A673 (cell line): ENCODE data around the gene C10orf90. TPM values are rescaled to one million over a fixed set of nuclear protein-coding genes. Genes with fewer than 3 reads are reported as not detected.

Experiments used
- BruUV-seq: library from RNA; stranded (reverse); fragments of 400-500 nt; replicated peaks from 2 replicates; lab custom pipeline; 2021; lab: Mats Ljungman, UMichigan
- CTCF ChIA-PET: fragments of 300-600 bp; sonication (Branson Sonifier 250); formaldehyde crosslinking; loops from one replicate; lab custom pipeline; 2022; ENCODE audit warnings: antibody characterized with exemption; lab: Charles Lee
- POLR2A ChIA-PET: fragments of 300-600 bp; sonication (Branson Sonifier 250); formaldehyde crosslinking; loops from one replicate; lab custom pipeline; 2022; ENCODE audit warnings: antibody characterized with exemption; ENCODE audit not compliant: low non-redundant PET; lab: Charles Lee
- DNase-seq: peaks from one replicate; pipeline ENCODE4 v3.0.0-alpha.2; 2015; ENCODE audit warnings: low spot score
- H3K27ac ChIP-seq: fragments of 200-600 bp; sonication (generic); 2 replicates; pipeline ENCODE4 v1.5.1; 2016; ENCODE audit warnings: mixed run types, low read depth, mild to moderate bottlenecking, mixed read lengths, antibody characterized with exemption, low read length; ENCODE audit not compliant: poor library complexity, severe bottlenecking
- H3K27me3 ChIP-seq: fragments of 200-600 bp; sonication (generic); replicated peaks from 2 replicates; pipeline ENCODE4 v1.6.1; 2017; ENCODE audit warnings: mixed run types, low read depth, mild to moderate bottlenecking, mixed read lengths, antibody characterized with exemption, low read length; ENCODE audit not compliant: insufficient read depth, poor library complexity
- H3K36me3 ChIP-seq: fragments of 200-600 bp; sonication (generic); 2 replicates; pipeline ENCODE4 v1.6.1; 2016; ENCODE audit warnings: mixed run types, mild to moderate bottlenecking, mixed read lengths, antibody characterized with exemption, low read length; ENCODE audit not compliant: insufficient read depth, poor library complexity, severe bottlenecking
- H3K4me1 ChIP-seq: fragments of 200-600 bp; sonication (generic); 2 replicates; pipeline ENCODE4 v1.6.1; 2017; ENCODE audit warnings: mixed run types, mild to moderate bottlenecking, mixed read lengths, antibody characterized with exemption, low read length; ENCODE audit not compliant: insufficient read depth, poor library complexity, severe bottlenecking
- H3K4me3 ChIP-seq: fragments of 200-600 bp; sonication (generic); 2 replicates; pipeline ENCODE4 v1.5.1; 2016; ENCODE audit warnings: low read depth, mixed run types, mild to moderate bottlenecking, mixed read lengths, low read length; ENCODE audit not compliant: poor library complexity, severe bottlenecking
- H3K9me3 ChIP-seq: fragments of 200-600 bp; sonication (generic); 2 replicates; pipeline ENCODE4 v1.6.1; 2016; ENCODE audit warnings: mixed run types, low read depth, mild to moderate bottlenecking, mixed read lengths, antibody characterized with exemption, low read length; ENCODE audit not compliant: poor library complexity, severe bottlenecking
- EZH2 ChIP-seq: fragments of 200-600 bp; sonication (generic); IDR thresholded peaks from 2 replicates; pipeline ENCODE4 v1.6.1; 2017; ENCODE audit warnings: borderline replicate concordance, low read depth, mild to moderate bottlenecking, mixed read lengths, antibody characterized with exemption, low read length; ENCODE audit not compliant: poor library complexity, severe bottlenecking
- intact Hi-C: fragments of 100-400 bp; cut with micrococcal nuclease; formaldehyde crosslinking; loops from one replicate; pipeline ENCODE4 v1.10.0; 2022; ENCODE audit not compliant: unreplicated experiment
- total RNA-seq: library from RNA; stranded (reverse); gene quantifications from 2 replicates; pipeline ENCODE4 v1.2.3, GENCODE V29; 2021
- TF ChIP-seq, protein P1 (sequence below): fragments of 300-800, 200-600 bp; sonication (generic); conservative IDR thresholded peaks from 2 replicates; pipeline ENCODE4 v1.5.1; 2017; ENCODE audit warnings: low read depth, mild to moderate bottlenecking, antibody characterized with exemption, low read length, moderate library complexity, mixed read lengths

Gene C10orf90
- total RNA-seq, 1 experiment from 2014 or later = not detected

DNA sequence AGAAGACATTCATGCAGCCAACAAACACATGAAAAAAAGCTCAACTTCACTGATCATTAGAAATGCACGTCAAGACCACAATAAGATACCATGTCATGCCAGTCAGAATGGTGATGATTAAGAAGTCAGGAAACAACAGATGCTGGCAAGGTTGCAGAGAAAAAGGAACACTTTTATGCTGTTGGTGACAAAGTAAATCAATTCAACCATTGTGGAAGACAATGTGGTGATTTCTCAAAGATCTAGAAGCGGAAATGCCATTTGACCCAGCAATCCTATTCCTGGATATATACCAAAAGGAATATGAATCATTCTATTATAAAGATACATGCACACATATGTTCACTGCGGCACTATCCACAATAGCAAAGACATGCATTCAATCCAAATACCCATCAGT is 77.6 kb downstream of the C10orf90 start:
- TF ChIP-seq EZH2 = no peak
- TF ChIP-seq, protein P1, sequence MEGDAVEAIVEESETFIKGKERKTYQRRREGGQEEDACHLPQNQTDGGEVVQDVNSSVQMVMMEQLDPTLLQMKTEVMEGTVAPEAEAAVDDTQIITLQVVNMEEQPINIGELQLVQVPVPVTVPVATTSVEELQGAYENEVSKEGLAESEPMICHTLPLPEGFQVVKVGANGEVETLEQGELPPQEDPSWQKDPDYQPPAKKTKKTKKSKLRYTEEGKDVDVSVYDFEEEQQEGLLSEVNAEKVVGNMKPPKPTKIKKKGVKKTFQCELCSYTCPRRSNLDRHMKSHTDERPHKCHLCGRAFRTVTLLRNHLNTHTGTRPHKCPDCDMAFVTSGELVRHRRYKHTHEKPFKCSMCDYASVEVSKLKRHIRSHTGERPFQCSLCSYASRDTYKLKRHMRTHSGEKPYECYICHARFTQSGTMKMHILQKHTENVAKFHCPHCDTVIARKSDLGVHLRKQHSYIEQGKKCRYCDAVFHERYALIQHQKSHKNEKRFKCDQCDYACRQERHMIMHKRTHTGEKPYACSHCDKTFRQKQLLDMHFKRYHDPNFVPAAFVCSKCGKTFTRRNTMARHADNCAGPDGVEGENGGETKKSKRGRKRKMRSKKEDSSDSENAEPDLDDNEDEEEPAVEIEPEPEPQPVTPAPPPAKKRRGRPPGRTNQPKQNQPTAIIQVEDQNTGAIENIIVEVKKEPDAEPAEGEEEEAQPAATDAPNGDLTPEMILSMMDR = no peak
- H3K4me3 ChIP-seq = no peak overlapping the region
- no peaks in the 10 kb centered on the region for H3K4me1 ChIP-seq
- no peak for DNase-seq
- BruUV-seq = no TSS peak
- ChIA-PET CTCF (no interaction called here), POLR2A (no interaction called here)
- no peaks in the 10 kb centered on the region for H3K9me3 ChIP-seq
- H3K27me3 ChIP-seq = no peaks in the 10 kb centered on the region
- intact Hi-C loops = no loop called here
- H3K27ac ChIP-seq = no peak overlapping the region
- H3K36me3 ChIP-seq = no peaks in the 10 kb centered on the region

DNA sequence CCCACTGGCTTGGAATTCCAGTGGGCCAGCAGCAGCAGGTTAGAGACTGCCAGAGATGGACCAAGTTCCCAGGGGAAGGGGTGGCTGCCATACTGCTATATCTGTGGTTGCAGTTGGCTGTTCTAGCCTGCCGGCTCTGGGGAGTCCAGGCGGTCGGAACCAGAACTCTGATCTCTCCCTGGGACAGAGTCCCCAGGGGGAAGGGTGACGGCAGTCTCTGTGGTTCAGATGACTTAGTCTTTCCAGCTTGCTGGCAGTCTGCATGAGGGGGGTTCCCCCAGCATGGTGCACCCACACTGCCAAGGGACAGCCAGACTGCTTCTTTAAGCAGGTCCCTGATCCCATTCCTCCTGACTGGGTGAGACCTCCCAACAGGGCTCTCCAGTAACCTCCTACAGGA is 82.5 kb downstream of the C10orf90 start:
- no peak for TF ChIP-seq EZH2
- TF ChIP-seq, protein P1 = no peak
- Histone ChIP-seq H3K4me1 (no peaks in the 10 kb centered on the region), H3K27me3 (peaks cover 7% of the 10 kb centered on the region), H3K36me3 (no peaks in the 10 kb centered on the region), H3K9me3 (no peaks in the 10 kb centered on the region), H3K4me3 (no peak overlapping the region), H3K27ac (no peak overlapping the region)
- no peak for DNase-seq
- intact Hi-C loops = no loop called here
- CTCF ChIA-PET = no interaction called here
- no TSS peak for BruUV-seq
- POLR2A ChIA-PET = no interaction called here

- intact Hi-C loops = no loop called here
- no peak for TF ChIP-seq EZH2
- TF ChIP-seq, protein P1 = no peak
Observed at GRCh38 chr10:126586878-126587277, 83.6 kb downstream of the C10orf90 start.

More at GRCh38 chr10:126586878-126587277, 83.6 kb downstream of the C10orf90 start:
- Histone ChIP-seq H3K4me3 (no peak overlapping the region), H3K9me3 (no peaks in the 10 kb centered on the region), H3K27ac (no peak overlapping the region), H3K36me3 (no peaks in the 10 kb centered on the region), H3K4me1 (no peaks in the 10 kb centered on the region), H3K27me3 (peaks cover 7% of the 10 kb centered on the region)
- CTCF ChIA-PET = no interaction called here
- POLR2A ChIA-PET = no interaction called here
- no peak for DNase-seq
- BruUV-seq = no TSS peak
